ENCODE measurements around the gene ZNF474.

The ZNF474 gene

GRCh38 chr5:122138356-122138755 is 9.0 kb downstream of the ZNF474 start:
- no peak overlapping the region for H3K27ac ChIP-seq
- H3K27me3 ChIP-seq, result no peaks in the 10 kb centered on the region
- H3K36me3 ChIP-seq, result no peaks in the 10 kb centered on the region
- no peaks in the 10 kb centered on the region for H3K9me3 ChIP-seq
- TF ChIP-seq, protein P1, sequence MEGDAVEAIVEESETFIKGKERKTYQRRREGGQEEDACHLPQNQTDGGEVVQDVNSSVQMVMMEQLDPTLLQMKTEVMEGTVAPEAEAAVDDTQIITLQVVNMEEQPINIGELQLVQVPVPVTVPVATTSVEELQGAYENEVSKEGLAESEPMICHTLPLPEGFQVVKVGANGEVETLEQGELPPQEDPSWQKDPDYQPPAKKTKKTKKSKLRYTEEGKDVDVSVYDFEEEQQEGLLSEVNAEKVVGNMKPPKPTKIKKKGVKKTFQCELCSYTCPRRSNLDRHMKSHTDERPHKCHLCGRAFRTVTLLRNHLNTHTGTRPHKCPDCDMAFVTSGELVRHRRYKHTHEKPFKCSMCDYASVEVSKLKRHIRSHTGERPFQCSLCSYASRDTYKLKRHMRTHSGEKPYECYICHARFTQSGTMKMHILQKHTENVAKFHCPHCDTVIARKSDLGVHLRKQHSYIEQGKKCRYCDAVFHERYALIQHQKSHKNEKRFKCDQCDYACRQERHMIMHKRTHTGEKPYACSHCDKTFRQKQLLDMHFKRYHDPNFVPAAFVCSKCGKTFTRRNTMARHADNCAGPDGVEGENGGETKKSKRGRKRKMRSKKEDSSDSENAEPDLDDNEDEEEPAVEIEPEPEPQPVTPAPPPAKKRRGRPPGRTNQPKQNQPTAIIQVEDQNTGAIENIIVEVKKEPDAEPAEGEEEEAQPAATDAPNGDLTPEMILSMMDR (IDR thresholded peaks at IDR 0.05), result no peak
- no peaks in the 10 kb centered on the region for H3K4me1 ChIP-seq (ENCODE audit: control insufficient read depth in 1 of 2, insufficient read depth in 1 of 2, low read depth in 1 of 2, low read length in 1 of 2)
- no peak overlapping the region for H3K4me3 ChIP-seq (ENCODE audit: low read depth in 1 of 2, low read length in 1 of 2)

DNA sequence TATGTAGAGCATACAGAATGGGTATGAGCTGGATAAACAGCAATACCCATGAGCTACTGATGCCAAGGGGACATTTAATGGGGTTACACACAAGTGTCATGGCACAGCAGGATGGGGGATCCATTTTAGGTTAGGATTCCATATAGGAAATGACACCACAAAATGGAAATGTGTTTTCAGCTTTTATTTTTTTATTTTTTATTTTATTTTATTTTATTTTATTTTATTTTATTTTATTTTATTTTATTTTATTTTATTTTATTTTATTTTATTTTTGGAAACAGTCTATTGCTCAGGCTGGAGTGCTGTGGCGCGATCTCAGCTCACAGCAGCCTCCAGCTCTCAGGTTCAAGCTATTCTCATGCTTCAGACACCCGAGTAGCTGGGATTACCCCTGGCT is 11.6 kb downstream of the ZNF474 start:
- no peak overlapping the region for H3K4me3 ChIP-seq (ENCODE audit: low read depth in 1 of 2, low read length in 1 of 2)
- no peaks in the 10 kb centered on the region for H3K9me3 ChIP-seq
- no peaks in the 10 kb centered on the region for H3K27me3 ChIP-seq
- no peaks in the 10 kb centered on the region for H3K36me3 ChIP-seq
- H3K27ac ChIP-seq, result no peak overlapping the region
- TF ChIP-seq, protein P1 (IDR thresholded peaks at IDR 0.05), result no peak
- H3K4me1 ChIP-seq (ENCODE audit: control insufficient read depth in 1 of 2, insufficient read depth in 1 of 2, low read depth in 1 of 2, low read length in 1 of 2), result no peaks in the 10 kb centered on the region

- no peak overlapping the region for H3K4me3 ChIP-seq (ENCODE audit: low read depth in 1 of 2, low read length in 1 of 2)
- no peak overlapping the region for H3K27ac ChIP-seq
- H3K4me1 ChIP-seq (ENCODE audit: control insufficient read depth in 1 of 2, insufficient read depth in 1 of 2, low read depth in 1 of 2, low read length in 1 of 2), result no peaks in the 10 kb centered on the region
- H3K9me3 ChIP-seq, result no peaks in the 10 kb centered on the region
- no peaks in the 10 kb centered on the region for H3K27me3 ChIP-seq
- TF ChIP-seq, protein P1 (IDR thresholded peaks at IDR 0.05), result no peak
- H3K36me3 ChIP-seq, result no peaks in the 10 kb centered on the region
These were observed 12.4 kb downstream of the ZNF474 start for GRCh38 chr5:122141751-122142150.

GRCh38 chr5:122142480-122143164 is 13.3 kb downstream of the ZNF474 start:
- Histone ChIP-seq H3K9me3 (no peaks in the 10 kb centered on the region), H3K4me3 (ENCODE audit: low read depth in 1 of 2, low read length in 1 of 2) (no peak overlapping the region), H3K27me3 (no peaks in the 10 kb centered on the region), H3K4me1 (ENCODE audit: control insufficient read depth in 1 of 2, insufficient read depth in 1 of 2, low read depth in 1 of 2, low read length in 1 of 2) (no peaks in the 10 kb centered on the region), H3K27ac (no peak overlapping the region), H3K36me3 (no peaks in the 10 kb centered on the region)
- TF ChIP-seq, protein P1 (IDR thresholded peaks at IDR 0.05), result no peak

DNA sequence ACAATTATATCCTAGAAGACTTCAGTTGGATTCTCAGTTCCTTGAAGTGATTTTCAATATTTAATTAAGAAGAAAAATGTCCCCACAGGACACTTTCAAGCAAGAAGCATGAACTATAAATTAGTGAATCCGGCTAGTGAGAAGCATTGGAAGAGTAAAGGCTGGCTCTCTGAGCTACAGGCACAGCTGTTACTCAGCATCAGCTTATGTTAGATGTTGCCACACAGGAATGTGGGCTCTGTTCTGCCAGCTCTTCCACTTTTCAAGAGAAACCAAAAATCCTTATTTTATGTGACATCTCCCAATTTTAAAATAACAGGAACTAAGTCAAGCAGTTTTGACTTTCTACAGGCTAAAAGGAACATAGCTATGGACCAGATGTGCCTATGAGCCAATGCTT is 14.9 kb downstream of the ZNF474 start:
- Histone ChIP-seq H3K36me3 (no peaks in the 10 kb centered on the region), H3K27ac (no peak overlapping the region)
- TF ChIP-seq, protein P1 (IDR thresholded peaks at IDR 0.05), result no peak

More for the DNA sequence above, 14.9 kb downstream of the ZNF474 start:
- H3K4me1 ChIP-seq (ENCODE audit: control insufficient read depth in 1 of 2, insufficient read depth in 1 of 2, low read depth in 1 of 2, low read length in 1 of 2), result no peaks in the 10 kb centered on the region
- no peaks in the 10 kb centered on the region for H3K27me3 ChIP-seq
- no peak overlapping the region for H3K4me3 ChIP-seq (ENCODE audit: low read depth in 1 of 2, low read length in 1 of 2)
- no peaks in the 10 kb centered on the region for H3K9me3 ChIP-seq
